ENCODE data around the gene ZDHHC20.
A peak's percentile ranks its signal among the peaks of the same experiment; 100 is the strongest.

Gene ZDHHC20

DNA sequence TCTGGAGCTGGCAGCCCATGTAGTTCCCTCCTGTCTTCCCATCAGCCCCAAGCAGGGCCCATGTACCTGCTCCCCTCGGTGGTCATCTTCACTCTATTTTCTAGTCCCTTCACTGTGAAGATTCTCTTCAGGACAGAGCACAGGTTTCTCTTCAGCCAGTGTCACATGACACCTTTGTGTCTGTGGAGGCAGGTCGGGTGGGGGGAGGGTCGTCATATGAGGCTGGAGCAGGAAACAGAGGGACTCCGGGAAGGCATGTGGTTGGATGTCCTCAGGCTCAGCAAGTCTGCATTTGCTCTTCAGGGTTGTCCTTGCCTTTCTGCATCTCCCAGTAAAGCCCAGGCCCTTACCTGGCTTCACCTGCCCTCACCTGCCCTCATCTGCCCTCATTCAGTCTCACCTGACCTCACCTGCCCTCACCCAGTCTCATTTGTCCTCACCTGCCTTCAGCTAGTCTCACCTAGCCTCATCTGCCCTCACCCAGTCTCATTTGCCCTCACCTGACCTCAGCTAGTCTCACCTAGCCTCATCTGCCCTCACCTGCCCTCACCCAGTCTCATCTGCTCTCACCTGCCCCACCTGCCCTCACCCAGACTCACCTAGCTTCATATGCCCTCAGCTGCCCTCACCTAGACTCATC is 120.3 kb downstream of the ZDHHC20 start:
- H3K27ac ChIP-seq (ENCODE audit: low read length, poor library complexity, severe bottlenecking), result no peak overlapping the region
- H3K18ac ChIP-seq (ENCODE audit: low read depth in 1 of 2, low read length in 2 of 2), result no peak overlapping the region
- H3K36me3 ChIP-seq (ENCODE audit: control insufficient read depth in 1 of 2, insufficient read depth in 2 of 2, low read depth in 1 of 2, low read length in 2 of 2), result no peaks in the 10 kb centered on the region
- H3K14ac ChIP-seq (ENCODE audit: low read length in 2 of 2), result peak overlapping the region in 1 of 2 experiments; percentile 86
- H3K4ac ChIP-seq (ENCODE audit: low read depth in 1 of 2, low read length in 2 of 2), result no peak overlapping the region
- H2BK120ac ChIP-seq (ENCODE audit: low read depth, low read length), result no peak overlapping the region
- no peak overlapping the region for H2AFZ ChIP-seq (ENCODE audit: low read depth, low read length)
- H2BK15ac ChIP-seq (ENCODE audit: low read depth, poor library complexity, severe bottlenecking), result no peak overlapping the region
- peaks cover 5% of the 10 kb centered on the region for H3K4me1 ChIP-seq (ENCODE audit: control insufficient read depth, insufficient read depth, low read depth, low read length)
- no peak overlapping the region for H2AK5ac ChIP-seq (ENCODE audit: low read length, severe bottlenecking)
- no peak overlapping the region for H3K4me3 ChIP-seq (ENCODE audit: insufficient read depth in 1 of 2, low read depth in 1 of 2, low read length in 2 of 2)
- H4K8ac ChIP-seq (ENCODE audit: low read length), result no peak overlapping the region
- H3K4me2 ChIP-seq (ENCODE audit: low read length, poor library complexity, severe bottlenecking), result no peak overlapping the region
- no peaks in the 10 kb centered on the region for H3K9me3 ChIP-seq (ENCODE audit: control insufficient read depth, low read length)
- H3K9ac ChIP-seq (ENCODE audit: low read length), result no peak overlapping the region
- H2BK5ac ChIP-seq (ENCODE audit: low read depth, low read length, poor library complexity, severe bottlenecking), result no peak overlapping the region
- H3K79me1 ChIP-seq (replicated peaks; ENCODE audit: low read length, poor library complexity, severe bottlenecking), result no peaks in the 10 kb centered on the region
- DNase-seq, result no peak
- no peak overlapping the region for H3K23ac ChIP-seq (ENCODE audit: low read length in 2 of 2)
- H3K27me3 ChIP-seq (ENCODE audit: control insufficient read depth in 1 of 2, insufficient read depth in 1 of 2, low read length in 2 of 2), result peaks cover 5 to 10% of the 10 kb centered on the region in 2 experiments
- 17% methylated on average over 4 of the region's 4 CpGs for WGBS
- no peak overlapping the region for H4K91ac ChIP-seq (ENCODE audit: low read length)
- H2BK12ac ChIP-seq (ENCODE audit: low read length in 2 of 2), result no peak overlapping the region

- H4K8ac ChIP-seq (ENCODE audit: low read length), result no peak overlapping the region
- H3K36me3 ChIP-seq (ENCODE audit: control insufficient read depth in 1 of 2, insufficient read depth in 2 of 2, low read depth in 1 of 2, low read length in 2 of 2), result no peaks in the 10 kb centered on the region
- H3K18ac ChIP-seq (ENCODE audit: low read depth in 1 of 2, low read length in 2 of 2), result no peak overlapping the region
- H3K79me1 ChIP-seq (replicated peaks; ENCODE audit: low read length, poor library complexity, severe bottlenecking), result no peaks in the 10 kb centered on the region
- no peak overlapping the region for H2BK15ac ChIP-seq (ENCODE audit: low read depth, poor library complexity, severe bottlenecking)
- H4K91ac ChIP-seq (ENCODE audit: low read length), result no peak overlapping the region
- no peak overlapping the region for H2BK5ac ChIP-seq (ENCODE audit: low read depth, low read length, poor library complexity, severe bottlenecking)
- no peak overlapping the region for H2BK120ac ChIP-seq (ENCODE audit: low read depth, low read length)
- WGBS, result 86% methylated on average over 6 of the region's 6 CpGs
- H3K14ac ChIP-seq (ENCODE audit: low read length in 2 of 2), result no peak overlapping the region
- no peak overlapping the region for H2BK12ac ChIP-seq (ENCODE audit: low read length in 2 of 2)
- H3K4me3 ChIP-seq (ENCODE audit: insufficient read depth in 1 of 2, low read depth in 1 of 2, low read length in 2 of 2), result no peak overlapping the region
- H2AFZ ChIP-seq (ENCODE audit: low read depth, low read length), result no peak overlapping the region
- H2AK5ac ChIP-seq (ENCODE audit: low read length, severe bottlenecking), result no peak overlapping the region
- H3K4me2 ChIP-seq (ENCODE audit: low read length, poor library complexity, severe bottlenecking), result no peak overlapping the region
- peaks cover 5% of the 10 kb centered on the region for H3K4me1 ChIP-seq (ENCODE audit: control insufficient read depth, insufficient read depth, low read depth, low read length)
- H3K4ac ChIP-seq (ENCODE audit: low read depth in 1 of 2, low read length in 2 of 2), result no peak overlapping the region
- peak; percentile 2 for DNase-seq
- peaks cover 5 to 10% of the 10 kb centered on the region in 2 experiments for H3K27me3 ChIP-seq (ENCODE audit: control insufficient read depth in 1 of 2, insufficient read depth in 1 of 2, low read length in 2 of 2)
- no peaks in the 10 kb centered on the region for H3K9me3 ChIP-seq (ENCODE audit: control insufficient read depth, low read length)
- no peak overlapping the region for H3K23ac ChIP-seq (ENCODE audit: low read length in 2 of 2)
- no peak overlapping the region for H3K27ac ChIP-seq (ENCODE audit: low read length, poor library complexity, severe bottlenecking)
- no peak overlapping the region for H3K9ac ChIP-seq (ENCODE audit: low read length)
These were observed 120.9 kb downstream of the ZDHHC20 start for GRCh38 chr13:21338156-21338555.

GRCh38 chr13:21336609-21337349 is 122.3 kb downstream of the ZDHHC20 start:
- no peak for DNase-seq
- no peak overlapping the region for H3K4me2 ChIP-seq (ENCODE audit: low read length, poor library complexity, severe bottlenecking)
- H2BK15ac ChIP-seq (ENCODE audit: low read depth, poor library complexity, severe bottlenecking), result peak overlapping the region; percentile 33
- no peaks in the 10 kb centered on the region for H3K79me1 ChIP-seq (replicated peaks; ENCODE audit: low read length, poor library complexity, severe bottlenecking)
- WGBS, result 81% methylated on average over 10 of the region's 10 CpGs
- H3K23ac ChIP-seq (ENCODE audit: low read length in 2 of 2), result no peak overlapping the region
- no peak overlapping the region for H2BK5ac ChIP-seq (ENCODE audit: low read depth, low read length, poor library complexity, severe bottlenecking)
- H2BK12ac ChIP-seq (ENCODE audit: low read length in 2 of 2), result no peak overlapping the region
- no peaks in the 10 kb centered on the region for H3K9me3 ChIP-seq (ENCODE audit: control insufficient read depth, low read length)
- peaks cover 5 to 10% of the 10 kb centered on the region in 2 experiments for H3K27me3 ChIP-seq (ENCODE audit: control insufficient read depth in 1 of 2, insufficient read depth in 1 of 2, low read length in 2 of 2)
- H4K91ac ChIP-seq (ENCODE audit: low read length), result no peak overlapping the region
- no peak overlapping the region for H2AK5ac ChIP-seq (ENCODE audit: low read length, severe bottlenecking)
- H4K8ac ChIP-seq (ENCODE audit: low read length), result no peak overlapping the region
- H3K4ac ChIP-seq (ENCODE audit: low read depth in 1 of 2, low read length in 2 of 2), result no peak overlapping the region
- no peaks in the 10 kb centered on the region for H3K36me3 ChIP-seq (ENCODE audit: control insufficient read depth in 1 of 2, insufficient read depth in 2 of 2, low read depth in 1 of 2, low read length in 2 of 2)
- H3K14ac ChIP-seq (ENCODE audit: low read length in 2 of 2), result no peak overlapping the region
- no peak overlapping the region for H3K9ac ChIP-seq (ENCODE audit: low read length)
- peaks cover 5% of the 10 kb centered on the region for H3K4me1 ChIP-seq (ENCODE audit: control insufficient read depth, insufficient read depth, low read depth, low read length)
- H2AFZ ChIP-seq (ENCODE audit: low read depth, low read length), result no peak overlapping the region
- no peak overlapping the region for H3K27ac ChIP-seq (ENCODE audit: low read length, poor library complexity, severe bottlenecking)
- no peak overlapping the region for H2BK120ac ChIP-seq (ENCODE audit: low read depth, low read length)
- H3K18ac ChIP-seq (ENCODE audit: low read depth in 1 of 2, low read length in 2 of 2), result no peak overlapping the region
- no peak overlapping the region for H3K4me3 ChIP-seq (ENCODE audit: insufficient read depth in 1 of 2, low read depth in 1 of 2, low read length in 2 of 2)

DNA sequence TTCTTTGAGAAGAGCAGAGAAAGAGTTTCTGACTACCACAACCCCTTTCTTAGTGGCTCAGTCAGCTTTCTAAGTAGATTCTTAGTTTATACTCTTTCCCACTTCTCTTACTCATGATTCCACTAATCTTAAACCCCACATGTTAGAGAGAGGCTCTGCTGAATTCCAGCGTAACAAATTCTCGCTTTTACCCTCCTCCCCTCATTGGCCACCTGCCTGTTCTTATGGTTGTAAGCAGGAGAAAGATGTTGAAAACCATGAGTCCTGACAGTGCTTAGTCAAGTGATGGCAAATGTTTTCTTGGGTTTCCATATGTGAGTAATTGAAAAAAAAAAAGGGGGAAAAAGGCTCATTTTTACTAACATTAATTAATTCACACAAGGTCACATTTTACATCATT is 125.9 kb downstream of the ZDHHC20 start:
- no peak overlapping the region for H3K18ac ChIP-seq (ENCODE audit: low read depth in 1 of 2, low read length in 2 of 2)
- H3K9ac ChIP-seq (ENCODE audit: low read length), result no peak overlapping the region
- H2BK120ac ChIP-seq (ENCODE audit: low read depth, low read length), result no peak overlapping the region
- H2AFZ ChIP-seq (ENCODE audit: low read depth, low read length), result no peak overlapping the region
- no peaks in the 10 kb centered on the region for H3K27me3 ChIP-seq (ENCODE audit: control insufficient read depth in 1 of 2, insufficient read depth in 1 of 2, low read length in 2 of 2)
- H2BK12ac ChIP-seq (ENCODE audit: low read length in 2 of 2), result no peak overlapping the region
- H2BK5ac ChIP-seq (ENCODE audit: low read depth, low read length, poor library complexity, severe bottlenecking), result no peak overlapping the region
- H3K79me1 ChIP-seq (replicated peaks; ENCODE audit: low read length, poor library complexity, severe bottlenecking), result no peaks in the 10 kb centered on the region
- no peak overlapping the region for H3K4me3 ChIP-seq (ENCODE audit: insufficient read depth in 1 of 2, low read depth in 1 of 2, low read length in 2 of 2)
- no peak overlapping the region for H3K14ac ChIP-seq (ENCODE audit: low read length in 2 of 2)
- no peak for DNase-seq
- H3K23ac ChIP-seq (ENCODE audit: low read length in 2 of 2), result no peak overlapping the region
- H4K91ac ChIP-seq (ENCODE audit: low read length), result no peak overlapping the region
- H3K4me1 ChIP-seq (ENCODE audit: control insufficient read depth, insufficient read depth, low read depth, low read length), result peaks cover 11% of the 10 kb centered on the region
- no peak overlapping the region for H3K4me2 ChIP-seq (ENCODE audit: low read length, poor library complexity, severe bottlenecking)
- no peaks in the 10 kb centered on the region for H3K36me3 ChIP-seq (ENCODE audit: control insufficient read depth in 1 of 2, insufficient read depth in 2 of 2, low read depth in 1 of 2, low read length in 2 of 2)
- H2BK15ac ChIP-seq (ENCODE audit: low read depth, poor library complexity, severe bottlenecking), result no peak overlapping the region
- H4K8ac ChIP-seq (ENCODE audit: low read length), result no peak overlapping the region
- no peak overlapping the region for H3K4ac ChIP-seq (ENCODE audit: low read depth in 1 of 2, low read length in 2 of 2)
- H3K27ac ChIP-seq (ENCODE audit: low read length, poor library complexity, severe bottlenecking), result no peak overlapping the region
- no peak overlapping the region for H2AK5ac ChIP-seq (ENCODE audit: low read length, severe bottlenecking)
- WGBS, result no CpG with 5 or more reads among the region's 2 CpGs
- no peaks in the 10 kb centered on the region for H3K9me3 ChIP-seq (ENCODE audit: control insufficient read depth, low read length)
